GM19397 (cell line): ENCODE data around the gene PIF1.
A peak's percentile ranks its signal among the peaks of the same experiment; 100 is the strongest.

Experiments used
- ATAC-seq: cut with Tn5 transposase; IDR thresholded peaks from one replicate; pipeline ENCODE4 v1.9.1; 2021; ENCODE audit warnings: mild to moderate bottlenecking, moderate library complexity; ENCODE audit not compliant: unreplicated experiment

PIF1 gene, protein sequence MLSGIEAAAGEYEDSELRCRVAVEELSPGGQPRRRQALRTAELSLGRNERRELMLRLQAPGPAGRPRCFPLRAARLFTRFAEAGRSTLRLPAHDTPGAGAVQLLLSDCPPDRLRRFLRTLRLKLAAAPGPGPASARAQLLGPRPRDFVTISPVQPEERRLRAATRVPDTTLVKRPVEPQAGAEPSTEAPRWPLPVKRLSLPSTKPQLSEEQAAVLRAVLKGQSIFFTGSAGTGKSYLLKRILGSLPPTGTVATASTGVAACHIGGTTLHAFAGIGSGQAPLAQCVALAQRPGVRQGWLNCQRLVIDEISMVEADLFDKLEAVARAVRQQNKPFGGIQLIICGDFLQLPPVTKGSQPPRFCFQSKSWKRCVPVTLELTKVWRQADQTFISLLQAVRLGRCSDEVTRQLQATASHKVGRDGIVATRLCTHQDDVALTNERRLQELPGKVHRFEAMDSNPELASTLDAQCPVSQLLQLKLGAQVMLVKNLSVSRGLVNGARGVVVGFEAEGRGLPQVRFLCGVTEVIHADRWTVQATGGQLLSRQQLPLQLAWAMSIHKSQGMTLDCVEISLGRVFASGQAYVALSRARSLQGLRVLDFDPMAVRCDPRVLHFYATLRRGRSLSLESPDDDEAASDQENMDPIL

DNA sequence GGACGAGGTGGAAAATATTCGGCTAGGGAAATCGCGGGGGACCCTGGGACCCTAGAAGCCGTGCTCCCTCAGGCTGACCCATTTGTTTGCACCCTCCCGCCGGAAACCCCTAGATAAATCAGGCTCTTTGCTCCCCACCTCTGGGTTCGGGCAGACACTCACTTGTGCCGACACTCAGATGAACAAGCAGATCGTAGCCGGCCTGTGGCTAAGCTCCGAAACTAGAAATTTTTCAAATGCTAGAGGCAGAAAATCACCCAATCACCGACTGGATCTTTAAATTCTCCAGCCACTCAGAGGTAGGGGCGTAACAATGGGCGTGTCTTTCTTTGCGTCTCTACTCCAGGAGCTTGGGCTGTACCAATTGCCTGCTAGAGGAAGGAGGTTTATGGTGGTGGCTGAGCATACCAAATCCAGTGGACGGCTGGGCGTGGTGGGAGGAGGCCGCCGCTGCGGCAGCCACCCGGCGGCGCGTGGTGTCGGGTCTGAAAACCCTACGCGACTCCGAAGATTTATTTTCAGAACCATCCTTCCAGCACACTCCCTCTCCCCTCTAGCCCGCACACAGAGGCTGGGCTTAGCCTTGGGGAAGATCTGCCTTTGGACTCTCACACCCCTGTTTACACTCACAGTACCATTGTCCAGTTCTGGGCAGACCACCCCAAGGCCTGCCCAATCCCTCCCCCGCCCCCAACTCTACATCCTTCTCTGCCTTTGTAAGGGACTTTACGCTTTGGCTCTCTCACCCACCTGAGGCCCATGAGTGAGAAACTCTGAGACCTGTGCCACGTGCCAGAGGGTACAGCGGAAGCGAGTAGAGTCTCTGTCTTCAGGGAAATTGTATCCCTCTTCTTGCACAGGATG lies at the start of gene PIF1:
TSS of gene PIF1 (minus strand) at position 217 of the 864 bp plus-strand sequence. CDS start 1,312 bp downstream, outside the sequence.
- ATAC-seq = peak; percentile 67

DNA sequence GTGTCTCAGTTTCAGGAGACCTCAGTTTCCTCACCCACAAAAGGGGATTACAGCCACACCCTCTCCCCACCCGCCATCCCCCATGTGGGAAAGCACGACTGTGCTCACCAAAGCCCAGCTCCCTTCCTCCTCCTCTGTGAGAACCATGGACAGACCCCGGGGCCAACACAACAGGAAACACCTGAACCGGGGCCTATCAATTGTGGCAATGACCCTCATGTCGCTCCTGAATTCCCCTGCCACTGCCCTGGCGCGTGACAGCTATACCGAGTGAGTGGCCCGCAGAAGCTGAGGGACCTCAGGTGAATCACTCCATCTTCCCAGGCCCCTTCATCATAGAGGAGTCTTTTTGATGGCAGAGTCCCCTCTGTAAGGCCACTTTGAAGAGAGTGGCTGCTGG lies 44.9 kb upstream of the PIF1 start:
- no peak for ATAC-seq

DNA sequence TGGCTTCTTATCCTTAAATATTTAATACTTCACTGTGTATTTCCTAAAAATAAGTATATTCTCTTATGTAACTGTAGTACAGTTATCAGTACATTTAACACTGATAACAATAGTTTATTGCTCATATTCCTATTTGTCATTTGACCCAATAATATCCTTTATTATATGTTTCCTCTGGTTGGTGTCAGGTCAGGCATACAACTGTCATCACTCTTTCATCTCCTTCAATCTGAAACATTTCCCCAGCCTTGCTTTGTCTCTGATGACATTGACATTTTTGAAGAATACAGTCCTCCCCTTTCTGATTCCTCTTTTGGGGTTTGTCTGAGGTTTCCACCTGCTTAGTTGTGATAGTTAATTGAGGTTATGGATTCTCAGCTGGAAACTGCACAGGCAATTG lies 44.1 kb upstream of the PIF1 start:
- ATAC-seq = no peak

DNA sequence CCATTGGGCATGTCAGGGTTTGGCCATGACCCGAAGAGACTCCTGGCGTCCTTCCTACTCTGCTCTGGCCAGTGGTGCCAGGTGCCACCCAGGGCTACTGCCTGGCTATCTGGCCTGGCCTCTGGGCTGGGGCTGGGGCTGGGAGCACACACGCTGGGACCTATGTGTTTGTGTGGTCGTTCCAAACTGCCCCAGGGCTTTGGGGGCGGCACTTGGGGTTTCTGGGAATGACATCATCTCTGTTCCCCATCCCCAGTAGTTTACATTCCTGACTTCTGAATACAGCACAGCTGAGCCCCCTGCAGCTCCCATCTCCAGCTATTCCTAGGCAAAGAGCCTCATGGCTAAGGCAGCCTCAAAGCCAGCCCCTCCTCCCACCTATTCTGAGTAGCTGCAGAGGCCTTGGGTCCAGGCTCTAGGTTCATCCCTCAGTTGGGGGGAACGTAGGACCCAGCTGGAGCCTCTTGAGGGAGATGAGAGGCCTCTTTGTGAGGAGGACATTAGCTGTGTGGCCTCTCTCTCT lies 40.6 kb upstream of the PIF1 start:
- no peak for ATAC-seq

DNA sequence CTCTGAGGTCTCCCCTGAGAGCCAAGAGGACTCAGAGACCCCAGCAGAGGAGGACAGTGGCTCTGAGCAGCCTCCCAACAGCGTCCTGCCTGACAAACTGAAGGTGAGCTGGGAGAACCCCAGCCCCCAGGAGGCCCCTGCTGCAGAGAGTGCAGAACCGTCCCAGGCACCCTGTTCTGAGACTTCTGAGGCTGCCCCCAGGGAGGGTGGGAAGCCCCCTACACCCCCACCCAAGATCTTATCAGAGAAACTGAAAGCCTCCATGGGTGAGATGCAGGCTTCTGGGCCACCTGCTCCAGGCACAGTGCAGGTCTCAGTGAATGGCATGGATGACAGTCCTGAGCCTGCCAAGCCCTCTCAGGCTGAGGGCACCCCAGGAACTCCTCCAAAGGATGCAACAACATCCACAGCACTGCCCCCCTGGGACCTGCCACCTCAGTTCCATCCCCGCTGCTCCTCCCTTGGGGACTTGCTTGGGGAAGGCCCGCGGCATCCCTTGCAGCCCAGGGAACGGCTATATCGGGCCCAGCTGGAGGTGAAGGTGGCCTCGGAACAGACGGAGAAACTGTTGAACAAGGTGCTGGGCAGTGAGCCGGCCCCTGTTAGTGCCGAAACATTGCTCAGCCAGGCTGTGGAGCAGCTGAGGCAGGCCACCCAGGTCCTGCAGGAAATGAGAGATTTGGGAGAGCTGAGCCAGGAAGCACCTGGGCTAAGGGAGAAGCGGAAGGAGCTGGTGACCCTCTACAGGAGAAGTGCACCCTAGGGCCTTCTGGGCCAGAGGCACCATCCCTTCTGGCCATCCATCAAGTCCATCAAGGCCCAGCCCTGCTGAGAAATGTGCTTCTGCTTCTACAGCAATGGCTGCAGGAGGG lies 39.9 kb upstream of the PIF1 start:
- no peak for ATAC-seq

DNA sequence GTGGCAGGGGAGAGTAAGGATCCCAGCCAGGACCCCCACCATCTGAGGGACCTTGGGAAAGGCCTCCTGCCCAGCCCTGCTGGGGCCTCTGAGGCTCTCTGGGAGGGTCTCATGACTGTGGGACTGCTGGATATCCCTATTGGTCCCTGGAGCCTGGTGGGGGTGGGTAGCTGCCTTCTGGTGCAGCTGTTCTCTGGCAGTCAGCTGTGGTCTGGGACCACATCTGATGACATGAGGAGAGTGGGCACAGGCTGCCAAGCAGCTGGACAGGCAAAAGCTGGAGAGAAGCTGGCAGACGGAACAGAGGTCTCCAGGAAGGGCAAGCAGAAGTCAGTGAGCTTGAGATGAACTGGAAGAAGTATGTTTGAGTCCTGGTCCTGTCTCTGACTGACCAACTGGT lies 38.6 kb upstream of the PIF1 start:
- ATAC-seq = no peak

DNA sequence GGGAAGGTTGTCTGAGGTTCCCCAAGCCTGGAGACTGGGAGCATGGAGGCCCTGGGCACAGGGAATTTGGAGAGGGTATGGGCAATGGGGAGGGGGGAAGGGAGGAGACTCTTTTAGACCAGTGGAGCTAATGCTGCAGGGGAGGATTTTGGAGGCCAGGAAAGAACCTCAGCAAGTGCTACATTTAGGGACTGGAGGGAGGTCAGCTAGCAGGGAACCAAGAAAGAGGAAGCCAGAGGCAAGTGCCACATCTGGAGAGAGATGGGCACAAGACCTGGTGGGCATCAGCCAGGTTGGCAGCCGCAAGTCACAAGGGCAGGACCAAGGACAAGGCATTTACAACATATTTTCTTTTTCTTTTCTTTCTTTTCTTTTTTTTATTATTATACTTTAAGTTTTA lies 37.0 kb upstream of the PIF1 start:
- ATAC-seq = no peak

DNA sequence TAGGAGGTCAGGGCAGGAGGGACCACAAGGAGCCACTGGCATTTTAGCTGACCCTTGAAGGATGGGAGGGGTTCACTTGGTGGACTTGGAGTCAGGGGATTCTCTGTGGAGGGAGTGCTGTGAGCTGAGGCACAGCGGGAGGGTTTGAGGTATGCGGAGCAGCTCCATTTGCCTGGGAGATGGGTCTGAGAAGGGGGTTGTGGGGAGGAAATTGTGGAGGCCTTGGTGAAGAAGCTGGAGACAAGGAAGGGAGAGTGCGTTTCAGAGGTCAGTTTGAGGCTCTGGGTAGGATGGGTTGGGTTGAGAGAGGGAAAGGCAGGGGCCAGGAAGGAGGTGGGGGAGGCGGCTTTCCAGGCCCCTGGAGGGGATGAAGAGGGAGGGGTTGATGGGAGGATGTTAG lies 36.5 kb upstream of the PIF1 start:
- ATAC-seq = no peak

DNA sequence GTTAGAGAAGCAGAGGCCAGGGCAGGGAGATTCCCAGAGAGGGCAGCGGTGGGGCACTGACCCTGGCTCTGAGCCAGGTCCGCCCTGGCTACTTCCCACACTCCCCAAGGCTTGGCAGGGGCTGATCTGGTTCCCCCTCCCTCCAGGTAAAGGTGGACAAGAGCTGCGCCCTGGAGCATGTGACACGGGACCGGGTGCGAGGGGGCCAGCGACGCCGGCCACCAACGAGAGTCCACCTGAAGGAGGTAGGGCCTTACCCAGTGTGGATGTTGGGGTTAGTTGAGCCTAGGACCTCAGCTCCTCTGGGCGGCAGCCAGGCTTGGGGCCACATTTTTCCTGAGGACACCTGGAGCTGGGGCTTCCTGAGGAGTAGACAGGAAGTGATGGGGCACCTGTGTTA lies 35.9 kb upstream of the PIF1 start:
- no peak for ATAC-seq

DNA sequence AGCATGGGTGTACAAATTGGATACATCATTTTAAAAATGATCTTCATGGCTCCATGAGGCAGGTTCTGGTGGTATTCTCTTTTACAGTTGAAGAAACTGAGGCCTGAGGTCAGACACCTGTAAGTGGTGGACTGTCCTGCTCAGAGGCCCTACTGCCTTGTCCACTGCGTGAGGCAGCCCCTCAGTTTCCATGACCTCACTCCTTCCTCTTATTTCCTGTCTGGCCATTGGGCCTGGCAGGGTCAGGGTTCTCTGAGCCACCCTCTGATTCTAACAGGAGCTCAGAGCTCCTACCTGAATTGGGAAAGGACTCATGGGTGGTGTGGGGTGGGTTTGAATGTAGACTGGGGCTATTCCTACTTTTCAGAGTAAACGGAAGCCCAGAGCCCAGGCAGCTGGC lies 33.8 kb upstream of the PIF1 start:
- no peak for ATAC-seq

DNA sequence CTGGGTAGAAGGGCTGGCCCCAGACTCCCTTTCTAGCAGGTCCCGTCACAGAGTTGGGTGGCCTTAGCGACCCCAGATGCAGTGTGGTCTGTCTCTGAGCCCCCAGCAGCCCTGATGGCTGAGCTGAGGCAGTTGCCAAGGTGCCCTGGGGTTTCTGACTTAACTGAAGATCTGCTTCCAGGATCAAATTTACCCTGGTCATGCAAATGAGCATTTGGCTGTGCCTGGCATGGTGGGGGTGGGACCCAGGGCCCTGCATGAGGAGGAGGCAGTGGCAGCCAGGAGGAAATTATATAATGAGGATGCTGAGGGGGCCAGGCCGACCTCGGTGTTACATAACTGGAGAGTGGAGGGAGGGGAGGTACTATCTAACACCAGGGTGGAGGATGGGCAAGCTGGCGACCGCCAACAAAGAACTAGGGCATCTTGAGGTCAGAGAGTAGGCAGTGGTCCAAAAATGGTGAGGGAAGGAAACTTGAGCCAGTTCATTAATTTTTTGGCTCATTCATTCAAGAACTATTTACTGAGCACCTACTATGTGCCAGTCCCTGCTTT lies 32.7 kb upstream of the PIF1 start:
- ATAC-seq = no peak

DNA sequence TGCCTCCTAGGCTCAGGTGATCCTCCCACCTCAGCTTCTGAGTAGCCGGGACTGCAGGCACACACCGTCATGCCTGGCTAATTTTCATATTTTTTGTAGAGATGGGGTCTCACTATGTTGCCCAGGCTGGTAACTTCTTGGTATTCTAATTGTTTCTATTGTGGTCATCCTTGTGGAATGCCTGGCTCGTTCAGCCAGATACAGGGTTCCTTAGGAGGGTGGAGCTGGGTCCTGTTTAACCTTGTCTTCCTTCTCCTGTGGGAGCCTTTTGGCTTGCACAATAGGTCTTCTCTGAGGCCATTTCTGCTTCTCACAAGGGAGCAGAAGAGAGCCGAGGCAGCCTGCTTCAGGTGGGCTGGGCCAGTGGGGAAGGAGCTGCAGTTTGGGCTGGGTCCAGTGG lies 32.0 kb upstream of the PIF1 start:
- no peak for ATAC-seq

DNA sequence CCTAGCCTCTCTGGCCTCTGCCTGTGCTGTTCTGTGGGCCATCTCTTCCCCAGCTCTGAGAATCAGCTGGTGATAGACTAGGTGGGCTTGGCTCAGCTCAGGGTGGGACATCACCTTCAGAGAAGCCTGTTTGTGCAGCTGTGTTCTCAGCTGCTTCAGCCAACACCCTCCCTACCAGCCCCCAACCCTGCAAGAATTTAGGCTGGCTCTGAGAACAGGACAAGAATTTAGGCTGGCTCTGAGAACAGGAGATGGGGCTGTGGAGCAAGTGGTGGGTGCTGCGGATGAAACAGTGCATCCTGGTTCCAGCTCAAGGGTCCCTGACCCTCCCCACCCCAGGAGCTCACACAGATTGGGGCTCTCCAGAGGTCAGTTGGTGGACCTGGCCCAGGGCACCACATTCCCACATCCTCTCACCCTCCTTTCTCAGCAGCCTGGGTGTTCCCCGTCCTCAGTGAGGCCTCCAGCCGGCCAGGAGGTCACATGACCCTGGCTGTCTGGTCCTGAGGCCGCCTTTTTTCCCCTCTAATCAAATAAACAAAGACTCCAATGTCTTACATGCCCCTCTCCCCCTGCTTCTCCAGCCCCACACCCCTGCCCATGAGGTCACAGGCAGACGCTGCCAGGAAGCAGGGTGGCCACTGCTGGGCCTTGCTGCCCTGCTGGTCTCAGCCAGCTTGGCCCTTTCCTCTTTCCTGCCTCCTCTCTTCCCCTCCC lies 31.1 kb upstream of the PIF1 start:
- ATAC-seq = no peak

DNA sequence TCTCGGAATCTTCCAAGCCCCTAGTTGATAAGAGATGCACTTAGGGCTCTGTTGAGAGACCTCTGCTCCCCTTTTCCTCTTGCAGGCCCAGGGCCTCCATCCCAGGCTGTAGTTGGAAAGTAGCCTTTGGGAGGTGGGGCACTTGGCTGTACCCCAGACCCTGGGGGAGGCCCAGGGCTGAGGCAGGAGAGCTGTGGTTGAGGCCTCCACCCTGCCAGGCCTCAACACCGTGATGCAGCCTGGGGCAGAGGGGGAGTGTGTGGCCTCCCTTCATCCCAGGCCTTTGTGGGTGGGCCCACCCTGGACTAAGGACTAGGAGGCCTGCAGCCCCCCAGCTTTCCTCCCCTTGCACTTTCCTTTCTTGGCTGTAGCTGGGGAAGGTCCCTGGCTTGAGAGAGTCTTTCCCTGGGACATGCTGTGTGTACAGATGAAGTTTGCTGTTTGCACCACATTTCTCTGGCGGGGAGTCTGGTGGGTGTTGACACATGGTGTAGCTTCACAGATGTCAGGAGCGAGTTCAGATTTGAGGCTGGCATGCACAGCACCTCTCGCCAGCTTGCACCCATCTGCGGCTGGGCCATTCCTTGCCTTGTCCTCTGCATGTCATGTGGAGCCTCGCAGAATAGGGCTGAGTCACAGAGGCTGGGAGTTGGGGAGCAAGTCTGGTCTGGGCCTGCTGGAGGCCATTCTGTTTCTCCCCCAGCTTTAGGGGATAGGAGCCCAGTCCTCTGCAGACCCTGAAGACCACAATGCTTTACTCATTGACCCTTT lies 29.9 kb upstream of the PIF1 start:
- ATAC-seq = no peak

DNA sequence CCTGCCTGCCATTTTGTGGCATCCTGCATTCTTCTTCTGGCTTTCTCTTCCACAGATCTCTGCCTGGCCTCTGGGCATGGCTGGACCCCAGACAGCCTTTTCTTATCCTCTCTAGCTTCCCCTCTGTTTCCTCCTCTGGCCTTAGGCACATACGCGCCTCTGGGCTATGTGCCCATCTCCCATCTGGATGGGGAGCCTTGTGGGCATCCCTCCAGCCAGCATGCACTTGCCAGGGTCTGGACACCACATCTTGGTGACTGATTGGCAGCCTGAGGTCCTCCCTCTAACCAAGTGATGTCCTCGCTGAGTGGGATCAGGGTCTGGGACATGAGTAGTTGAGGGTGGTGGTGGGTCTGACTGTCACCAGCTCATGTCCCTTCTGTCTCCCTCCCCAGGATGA lies 29.1 kb upstream of the PIF1 start:
- no peak for ATAC-seq

DNA sequence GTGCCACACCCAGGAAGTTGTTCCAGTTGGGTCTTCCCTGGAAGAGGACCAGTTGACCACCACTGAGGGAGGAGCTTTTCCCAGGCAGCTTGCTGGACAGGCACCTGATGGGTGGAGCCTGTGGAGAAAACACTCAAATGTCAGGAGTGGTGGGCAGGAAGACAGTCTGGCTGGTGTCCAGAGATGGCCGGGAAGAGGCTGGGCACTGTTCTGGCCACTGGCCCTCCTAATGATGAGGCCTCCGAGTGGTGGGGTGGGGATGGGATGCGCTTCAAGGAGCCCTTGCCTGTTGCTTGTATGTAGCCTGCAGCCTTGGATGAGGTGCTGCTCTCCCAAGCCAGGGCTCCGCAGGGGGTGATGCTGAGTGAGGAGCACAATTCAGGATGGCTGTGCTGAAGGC lies 28.6 kb upstream of the PIF1 start:
- ATAC-seq = no peak

DNA sequence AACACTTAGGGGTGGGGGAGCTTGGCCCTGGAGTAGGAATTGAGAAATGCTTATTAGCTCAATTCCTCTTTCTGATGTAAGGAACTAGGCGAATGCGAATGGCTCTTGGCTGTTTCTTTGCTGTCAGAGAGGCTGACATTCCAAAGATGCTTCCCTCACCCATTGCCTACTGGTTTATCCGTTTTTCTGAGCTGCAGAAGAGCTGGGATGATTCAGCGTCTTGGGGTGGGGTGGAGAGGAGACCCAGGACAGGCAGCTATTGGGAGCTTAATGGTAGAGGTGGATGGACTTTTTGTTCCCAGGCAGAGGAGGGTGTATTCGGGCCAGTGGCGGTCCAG lies 26.0 kb upstream of the PIF1 start:
- no peak for ATAC-seq

DNA sequence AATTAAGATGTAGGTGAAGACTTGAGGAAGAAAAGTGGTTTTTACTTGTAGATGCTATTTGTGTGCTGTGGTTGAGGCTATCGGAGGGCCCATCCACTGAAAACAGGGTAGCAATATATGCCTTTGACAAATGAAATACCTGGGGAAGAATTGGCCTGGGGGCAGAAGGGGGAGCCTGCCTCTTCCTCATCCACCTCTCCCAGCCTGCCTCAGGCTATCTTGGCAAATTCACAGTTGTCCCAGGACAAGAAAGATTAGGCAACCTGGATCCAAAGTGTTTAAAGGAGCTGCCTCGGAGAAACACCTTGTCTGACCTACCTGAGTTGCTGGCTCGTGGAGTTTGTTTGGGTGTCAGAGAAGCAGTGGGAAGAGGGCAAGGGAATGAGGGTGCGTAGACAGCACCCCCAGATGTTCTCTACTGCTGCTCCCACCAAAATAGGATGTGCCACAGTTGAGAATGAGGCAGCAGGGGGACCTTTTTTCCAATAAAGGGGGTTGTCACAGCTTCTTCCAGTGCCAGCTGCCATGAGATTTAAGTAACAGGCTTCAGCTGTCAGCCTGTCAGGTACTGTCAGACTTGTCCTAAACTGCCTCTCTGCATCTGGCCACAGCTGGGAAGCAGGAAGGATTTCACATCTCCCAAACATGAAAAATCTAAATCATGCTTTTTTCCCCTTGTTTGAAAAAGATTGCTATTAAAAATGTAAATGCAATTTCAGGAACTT lies 25.5 kb upstream of the PIF1 start:
- ATAC-seq = no peak
